HepG2 (cell line): ENCODE measurements around the gene CAMK2A. TPM values are rescaled to one million over a fixed set of nuclear protein-coding genes. Genes with fewer than 3 reads are reported as not detected.

Experiments used
- CBFB ChIP-seq: sonication (generic); formaldehyde crosslinking; IDR thresholded peaks from 2 replicates; pipeline ENCODE4 v1.4.0; 2020; ENCODE audit warnings: missing genetic modification reagents
- CREM ChIP-seq, 2 experiments: sonication (generic) in 1 of 2; formaldehyde crosslinking in 1 of 2; IDR thresholded peaks; 2 replicates each; pipeline versions ENCODE4 v1.4.0 to v1.6.1; 2016 to 2020; ENCODE audit warnings: antibody characterized with exemption in 1 of 2, mild to moderate bottlenecking in 1 of 2, missing genetic modification reagents in 1 of 2
- FOXA1 ChIP-seq, 2 experiments: fragments of 450-650 bp in 1 of 2; sonication (generic) in 1 of 2; formaldehyde crosslinking in 1 of 2; IDR thresholded peaks; 2 replicates each; pipeline versions ENCODE4 v1.4.0 to v1.6.1; 2016 to 2020; ENCODE audit warnings: missing genetic modification reagents in 1 of 2
- FOXC1 ChIP-seq: sonication (generic); formaldehyde crosslinking; IDR thresholded peaks from 2 replicates; pipeline ENCODE4 v1.8.0; 2022; ENCODE audit warnings: mild to moderate bottlenecking, missing genetic modification reagents, borderline replicate concordance
- FOXP4 ChIP-seq: sonication (generic); formaldehyde crosslinking; IDR thresholded peaks from 2 replicates; pipeline ENCODE4 v1.4.0; 2020; ENCODE audit warnings: missing genetic modification reagents
- GATAD2A ChIP-seq: IDR thresholded peaks from 2 replicates; pipeline ENCODE4 v1.6.1; 2016
- RBM39 ChIP-seq: fragments of 200-400 bp; formaldehyde crosslinking; IDR thresholded peaks from one replicate; pipeline ENCODE4 v1.6.1; 2018; ENCODE audit warnings: antibody characterized with exemption, mild to moderate bottlenecking, low read depth, low read length; ENCODE audit not compliant: poor library complexity, severe bottlenecking
- RCOR2 ChIP-seq: IDR thresholded peaks from 2 replicates; pipeline ENCODE4 v1.6.1; 2016; ENCODE audit warnings: missing biosample characterization, missing genetic modification reagents
- SOX6 ChIP-seq, 2 experiments: fragments of 450-650 bp in 1 of 2; sonication (generic) in 1 of 2; formaldehyde crosslinking in 1 of 2; IDR thresholded peaks; 2 replicates each; pipeline versions ENCODE4 v1.4.0 to v1.6.1; 2017 to 2020; ENCODE audit warnings: antibody characterized with exemption in 1 of 2, mild to moderate bottlenecking in 1 of 2, missing genetic modification reagents in 1 of 2
- ZBTB43 ChIP-seq: sonication (generic); formaldehyde crosslinking; conservative IDR thresholded peaks from 2 replicates; pipeline ENCODE4 v1.4.0; 2020; ENCODE audit warnings: missing genetic modification reagents
- ZBTB7B ChIP-seq: sonication (generic); formaldehyde crosslinking; IDR thresholded peaks from 2 replicates; pipeline ENCODE4 v1.4.0; 2020; ENCODE audit warnings: missing genetic modification reagents
- ZNF326 ChIP-seq: sonication (generic); formaldehyde crosslinking; IDR thresholded peaks from 2 replicates; pipeline ENCODE4 v1.4.0; 2020; ENCODE audit warnings: missing genetic modification reagents, borderline replicate concordance
- ZNF646 ChIP-seq: sonication (generic); formaldehyde crosslinking; IDR thresholded peaks from 2 replicates; pipeline ENCODE4 v1.9.0; 2021; ENCODE audit warnings: mild to moderate bottlenecking, missing genetic modification reagents
- ZNF773 ChIP-seq: sonication (generic); formaldehyde crosslinking; IDR thresholded peaks from 2 replicates; pipeline ENCODE4 v1.4.0; 2020; ENCODE audit warnings: missing genetic modification reagents, borderline replicate concordance
- polyA plus RNA-seq, 8 experiments: library from polyadenylated mRNA; depleted of rRNA in 3 of 8; stranded (reverse) in 7 of 8; unstranded in 1 of 8; fragments of >200 nt; fragmentation: Illumina TruSeq in 4 of 8; extraction: Trizol in 4 of 8; gene quantifications; 2 replicates each; pipeline versions ENCODE4 v1.2.1 to v1.2.3, GENCODE V29; 2011 to 2016; ENCODE audit warnings: low read depth in 4 of 8, missing spikeins in 1 of 8, mixed read lengths in 1 of 8; ENCODE audit not compliant: insufficient read depth in 1 of 8
- total RNA-seq, 5 experiments: library from RNA; depleted of rRNA; stranded (reverse); fragments of >200 nt; fragmentation: Illumina TruSeq; extraction: Trizol; gene quantifications; 2 replicates each; pipeline ENCODE4 v1.2.3, GENCODE V29; 2016; ENCODE audit warnings: low read depth in 1 of 5

The CAMK2A gene
- total and polyA plus RNA-seq, 2 of the 13 experiments (the other 11 are each of a cell fraction or from before 2014, with no cell fraction given), result 0.11 TPM; not detected in 1

- no peak for TF ChIP-seq RBM39
- no peak for TF ChIP-seq FOXA1 (IDR thresholded peaks at IDR 0.05)
- peak; percentile 73 for TF ChIP-seq FOXA1 (CRISPR knock-in tag; IDR thresholded peaks at IDR 0.05)
- TF ChIP-seq SOX6 (IDR thresholded peaks at IDR 0.05), result no peak
- peak; percentile 19 for TF ChIP-seq SOX6 (CRISPR knock-in tag; IDR thresholded peaks at IDR 0.05)
- TF ChIP-seq ZNF773 (CRISPR knock-in tag), result no peak
- no peak for TF ChIP-seq ZNF326 (CRISPR knock-in tag)
- peak; percentile 90 for TF ChIP-seq ZBTB7B (CRISPR knock-in tag)
- TF ChIP-seq RCOR2 (CRISPR knock-in tag), result peak; percentile 54; the same call in 1 of the 2 replicates
- peak; percentile 75 for TF ChIP-seq GATAD2A (CRISPR knock-in tag)
- peak; percentile 83; the same call in 1 of the 2 replicates for TF ChIP-seq ZNF646 (CRISPR knock-in tag)
- TF ChIP-seq CREM (IDR thresholded peaks at IDR 0.05), result peak; percentile 89
- TF ChIP-seq CREM (CRISPR knock-in tag; IDR thresholded peaks at IDR 0.05), result no peak
- no peak for TF ChIP-seq FOXC1 (CRISPR knock-in tag)
- TF ChIP-seq FOXP4 (CRISPR knock-in tag), result peak; percentile 71
- TF ChIP-seq CBFB (CRISPR knock-in tag), result no peak
- no peak for TF ChIP-seq ZBTB43 (CRISPR knock-in tag)
These were observed 18.2 kb upstream of the CAMK2A start (continued) for GRCh38 chr5:150307617-150308426.
